A549 (cell line): ENCODE measurements around the gene ZNF304. TPM values are rescaled to one million over a fixed set of nuclear protein-coding genes. Genes with fewer than 3 reads are reported as not detected.

ENCODE experiments used
- ATAC-seq, 2 experiments: fragments of 200-7000 bp in 1 of 2; fragments of >200 bp in 1 of 2; cut with Nextera tagmentation in 1 of 2; cut with Tn5 transposase in 1 of 2; 3 replicates each; pipeline versions ENCODE4 v1.8.0 to v1.9.1; 2018 to 2020; ENCODE audit warnings: mild to moderate bottlenecking in 1 of 2, moderate library complexity in 1 of 2
- CTCF ChIA-PET: fragments of 300-600 bp; sonication (Branson Sonifier 250); formaldehyde crosslinking; extraction: SDS; loops from one replicate; lab custom pipeline; 2021; ENCODE audit warnings: antibody characterized with exemption, inconsistent platforms; lab: Yijun Ruan, JAX
- POLR2A ChIA-PET: fragments of 350-600 bp; formaldehyde crosslinking; extraction: SDS; loops from one replicate; lab custom pipeline; 2021; ENCODE audit warnings: antibody characterized with exemption, inconsistent platforms; lab: Yijun Ruan, JAX
- DNase-seq, 2 experiments: peaks; one replicate each; pipeline versions ENCODE4 v3.0.0 to v3.0.0-alpha.2; 2011 to 2016; ENCODE audit warnings: low read depth in 1 of 2, low spot score in 1 of 2
- FAIRE-seq: peaks from 2 replicates; lab custom pipeline; 2011; peaks lifted over from hg19 to GRCh38; lab: Jason Lieb, UNC
- H3K27ac ChIP-seq, 2 experiments: fragments of >200 bp; sonication (Bioruptor Twin); formaldehyde crosslinking; 3 replicates each; pipeline ENCODE4 v1.5.1; 2016 to 2017
- H3K4me1 ChIP-seq: fragments of >200 bp; sonication (Bioruptor Twin); formaldehyde crosslinking; 3 replicates; pipeline ENCODE4 v1.6.1; 2016
- H3K4me2 ChIP-seq: fragments of >200 bp; sonication (Bioruptor Twin); formaldehyde crosslinking; 3 replicates; pipeline ENCODE4 v1.6.1; 2016
- H3K4me3 ChIP-seq: fragments of >200 bp; sonication (Bioruptor Twin); formaldehyde crosslinking; 3 replicates; pipeline ENCODE4 v1.5.1; 2016
- H3K9me3 ChIP-seq: fragments of >200 bp; sonication (Bioruptor Twin); formaldehyde crosslinking; 3 replicates; pipeline ENCODE4 v1.6.1; 2016
- CBX8 ChIP-seq: fragments of 200-600 bp; sonication (generic); IDR thresholded peaks from 2 replicates; pipeline ENCODE4 v1.6.1; 2016
- CEBPB ChIP-seq, 2 experiments: fragments of >200 bp in 1 of 2; sonication (Bioruptor Twin) in 1 of 2; formaldehyde crosslinking in 1 of 2; IDR thresholded peaks; 2 replicates each; pipeline ENCODE4 v1.6.1; 2012 to 2016
- CHD2 ChIP-seq: fragments of 150-350 bp; IDR thresholded peaks from 2 replicates; pipeline ENCODE4 v1.6.1; 2014; ENCODE audit warnings: low read length; ENCODE audit not compliant: partially characterized antibody
- ESRRA ChIP-seq: fragments of 150-350 bp; IDR thresholded peaks from 2 replicates; pipeline ENCODE4 v1.6.1; 2014; ENCODE audit warnings: mild to moderate bottlenecking, low read length, borderline replicate concordance
- FOXS1 ChIP-seq: fragments of 250-450 bp; sonication (Bioruptor Pico); IDR thresholded peaks from 2 replicates; pipeline ENCODE4 v1.5.0; 2020; ENCODE audit warnings: mild to moderate bottlenecking, moderate library complexity
- GATA3 ChIP-seq: IDR thresholded peaks from 2 replicates; pipeline ENCODE4 v1.6.1; 2012; ENCODE audit warnings: borderline replicate concordance
- NPAS2 ChIP-seq: fragments of 250-450 bp; sonication (Bioruptor Pico); IDR thresholded peaks from 2 replicates; pipeline ENCODE4 v1.8.0; 2022; ENCODE audit warnings: mild to moderate bottlenecking, moderate library complexity, borderline replicate concordance
- NR3C1 ChIP-seq: fragments of >200 bp; sonication (Bioruptor Twin); formaldehyde crosslinking; IDR thresholded peaks from 3 replicates; pipeline ENCODE4 v1.6.1; 2017
- POLR2AphosphoS2 ChIP-seq: conservative IDR thresholded peaks from 2 replicates; pipeline ENCODE4 v1.6.1; 2012; ENCODE audit warnings: low read length, improper control_type of control experiment, inconsistent platforms
- RAD21 ChIP-seq, 2 experiments: fragments of >200 bp in 1 of 2; sonication (Bioruptor Twin) in 1 of 2; formaldehyde crosslinking in 1 of 2; IDR thresholded peaks in 1 of 2; conservative IDR thresholded peaks in 1 of 2; 2 replicates in 1 of 2; 3 replicates in 1 of 2; pipeline ENCODE4 v1.6.1; 2012 to 2018; ENCODE audit warnings: inconsistent platforms in 1 of 2
- RARB ChIP-seq: fragments of 250-450 bp; sonication (Bioruptor Pico); IDR thresholded peaks from 2 replicates; pipeline ENCODE4 v1.8.0; 2021; ENCODE audit warnings: mild to moderate bottlenecking, moderate library complexity
- TP53 ChIP-seq: fragments of 250-450 bp; sonication (Bioruptor Pico); IDR thresholded peaks from 2 replicates; pipeline ENCODE4 v1.5.0; 2021; ENCODE audit warnings: mild to moderate bottlenecking, moderate library complexity
- WGBS: methylation state at CpG from one replicate; pipeline ENCODE4 v1.1.6; 2017; ENCODE audit errors: missing lambda C conversion rate; 5-methylcytosine and 5-hydroxymethylcytosine counted together
- polyA plus RNA-seq, 4 experiments: library from polyadenylated mRNA; depleted of rRNA in 3 of 4; stranded (reverse); fragments of >200 nt; fragmentation: RNase III in 1 of 4; extraction: RNeasy Plus Mini Kit Qiagen cat#74134 plus additional on column Dnase treatment in 1 of 4; gene quantifications; 2 replicates in 3 of 4; 3 replicates in 1 of 4; pipeline ENCODE4 v1.2.3, GENCODE V29; 2011 to 2017
- TF ChIP-seq, protein P1 (sequence below): fragments of >200 bp; sonication (Bioruptor Twin); formaldehyde crosslinking; IDR thresholded peaks from 3 replicates; pipeline ENCODE4 v1.6.1; 2016
- TF ChIP-seq, protein P2 (sequence below): IDR thresholded peaks from 2 replicates; pipeline ENCODE4 v1.6.1; 2012
- TF ChIP-seq, protein P3 (sequence below): fragments of 250-450 bp; sonication (Bioruptor Pico); IDR thresholded peaks from 2 replicates; pipeline ENCODE4 v1.5.0; 2020; ENCODE audit warnings: low read depth, mild to moderate bottlenecking, moderate library complexity
- TF ChIP-seq, protein P4 (sequence below): fragments of 450-650 bp; IDR thresholded peaks from 2 replicates; pipeline ENCODE4 v1.6.1; 2014; ENCODE audit warnings: antibody characterized with exemption
- TF ChIP-seq, protein P5 (sequence below): fragments of 150-350 bp; IDR thresholded peaks from 2 replicates; pipeline ENCODE4 v1.6.1; 2014; ENCODE audit warnings: low read depth, mild to moderate bottlenecking, low read length

ZNF304 gene
- polyA plus RNA-seq, 2 of the 4 experiments (the other 2 are of a cell fraction) = 2.1 to 4.8 TPM

DNA sequence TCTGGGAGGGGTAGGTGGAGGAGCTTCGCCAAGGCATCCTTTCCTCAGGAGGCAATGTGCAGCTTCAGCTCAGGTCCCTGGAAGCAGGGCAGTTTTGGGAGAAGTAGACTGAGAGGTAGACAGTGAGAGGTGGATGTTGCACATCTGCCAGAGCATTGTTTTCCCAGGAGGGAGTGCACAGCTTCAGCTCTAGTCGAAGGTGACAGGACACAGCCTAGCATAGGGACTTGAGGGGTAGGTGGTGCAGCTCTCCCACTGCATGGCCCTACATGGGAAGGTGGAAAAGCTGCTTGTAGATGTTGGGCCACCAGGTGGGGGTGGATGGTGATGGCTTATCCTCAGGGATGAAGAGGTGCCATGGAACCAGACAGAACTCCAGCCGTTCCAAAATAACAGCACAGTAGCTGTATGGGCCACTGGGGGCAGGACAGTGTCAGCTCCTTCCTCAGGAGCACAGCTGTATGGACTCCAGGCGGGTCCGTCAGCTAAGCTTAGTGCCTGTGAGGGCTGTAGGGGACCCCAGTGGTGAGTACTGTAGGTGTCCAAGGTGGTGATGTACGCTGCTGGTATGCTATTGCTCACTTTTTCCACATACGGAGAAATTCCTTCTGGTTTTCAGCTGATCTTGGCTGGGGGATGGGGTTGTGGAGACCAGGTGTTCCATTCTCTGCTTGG is 48.2 kb upstream of the ZNF304 start:
- ChIA-PET CTCF (interaction anchor here (0.5 to 1.1 kb wide), 2 partner anchors 29 to 275 kb away, joined by 3 read pairs; no protein-coding TSS in a partner anchor), POLR2A (no interaction called here)
- peaks cover 92% of the 10 kb centered on the region for H3K9me3 ChIP-seq
- ATAC-seq = peak; percentile 37 to 64; a peak in 4 of 6 replicates
- no peak overlapping the region for H3K4me2 ChIP-seq
- H3K27ac ChIP-seq = no peak overlapping the region
- no peak for FAIRE-seq
- no peak for DNase-seq
- whole genome bisulfite sequencing = 86% methylated on average over 7 of the region's 7 CpGs
- H3K4me1 ChIP-seq = no peaks in the 10 kb centered on the region
- TF ChIP-seq TP53 (CRISPR knock-in tag) (no peak), CEBPB (IDR thresholded peaks at IDR 0.05) (no peak), NR3C1 (no peak), NPAS2 (CRISPR knock-in tag) (no peak), GATA3 (no peak), RAD21 (conservative IDR thresholded peaks at IDR 0.05 in 1 of 2, IDR thresholded peaks at IDR 0.05 in 1 of 2) (no peak)
- TF ChIP-seq, protein P1, sequence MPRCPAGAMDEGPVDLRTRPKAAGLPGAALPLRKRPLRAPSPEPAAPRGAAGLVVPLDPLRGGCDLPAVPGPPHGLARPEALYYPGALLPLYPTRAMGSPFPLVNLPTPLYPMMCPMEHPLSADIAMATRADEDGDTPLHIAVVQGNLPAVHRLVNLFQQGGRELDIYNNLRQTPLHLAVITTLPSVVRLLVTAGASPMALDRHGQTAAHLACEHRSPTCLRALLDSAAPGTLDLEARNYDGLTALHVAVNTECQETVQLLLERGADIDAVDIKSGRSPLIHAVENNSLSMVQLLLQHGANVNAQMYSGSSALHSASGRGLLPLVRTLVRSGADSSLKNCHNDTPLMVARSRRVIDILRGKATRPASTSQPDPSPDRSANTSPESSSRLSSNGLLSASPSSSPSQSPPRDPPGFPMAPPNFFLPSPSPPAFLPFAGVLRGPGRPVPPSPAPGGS = no peak
- TF ChIP-seq, protein P2, sequence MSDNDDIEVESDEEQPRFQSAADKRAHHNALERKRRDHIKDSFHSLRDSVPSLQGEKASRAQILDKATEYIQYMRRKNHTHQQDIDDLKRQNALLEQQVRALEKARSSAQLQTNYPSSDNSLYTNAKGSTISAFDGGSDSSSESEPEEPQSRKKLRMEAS = no peak
- TF ChIP-seq, protein P3, sequence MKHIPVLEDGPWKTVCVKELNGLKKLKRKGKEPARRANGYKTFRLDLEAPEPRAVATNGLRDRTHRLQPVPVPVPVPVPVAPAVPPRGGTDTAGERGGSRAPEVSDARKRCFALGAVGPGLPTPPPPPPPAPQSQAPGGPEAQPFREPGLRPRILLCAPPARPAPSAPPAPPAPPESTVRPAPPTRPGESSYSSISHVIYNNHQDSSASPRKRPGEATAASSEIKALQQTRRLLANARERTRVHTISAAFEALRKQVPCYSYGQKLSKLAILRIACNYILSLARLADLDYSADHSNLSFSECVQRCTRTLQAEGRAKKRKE (CRISPR knock-in tag) = no peak
- H3K4me3 ChIP-seq = no peak overlapping the region

DNA sequence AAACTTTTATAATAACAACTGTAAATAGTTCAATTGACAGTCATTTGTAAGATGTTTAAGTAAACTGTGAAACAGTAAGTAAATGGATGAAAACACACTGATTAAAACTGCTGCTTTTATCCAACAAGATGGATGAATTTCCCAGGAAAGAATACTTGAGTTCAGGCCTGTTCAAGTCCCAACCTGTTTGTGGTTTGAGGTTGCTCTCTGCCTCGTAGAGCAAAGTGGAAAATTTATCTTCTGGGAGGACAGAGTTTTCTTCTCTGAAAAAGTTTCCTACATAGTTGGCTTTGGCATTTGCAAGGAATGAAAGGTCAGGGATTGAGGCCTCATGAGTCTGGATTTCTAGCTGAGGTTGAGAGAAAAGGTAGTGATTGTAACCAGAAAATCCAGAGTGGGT is 46.0 kb upstream of the ZNF304 start:
- Histone ChIP-seq H3K4me3 (no peak overlapping the region), H3K9me3 (peaks cover 92% of the 10 kb centered on the region), H3K4me2 (no peak overlapping the region), H3K4me1 (no peaks in the 10 kb centered on the region), H3K27ac (no peak overlapping the region)
- no peak for ATAC-seq
- TF ChIP-seq, protein P4, sequence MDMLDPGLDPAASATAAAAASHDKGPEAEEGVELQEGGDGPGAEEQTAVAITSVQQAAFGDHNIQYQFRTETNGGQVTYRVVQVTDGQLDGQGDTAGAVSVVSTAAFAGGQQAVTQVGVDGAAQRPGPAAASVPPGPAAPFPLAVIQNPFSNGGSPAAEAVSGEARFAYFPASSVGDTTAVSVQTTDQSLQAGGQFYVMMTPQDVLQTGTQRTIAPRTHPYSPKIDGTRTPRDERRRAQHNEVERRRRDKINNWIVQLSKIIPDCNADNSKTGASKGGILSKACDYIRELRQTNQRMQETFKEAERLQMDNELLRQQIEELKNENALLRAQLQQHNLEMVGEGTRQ = no peak
- TF ChIP-seq POLR2AphosphoS2 (no peak), RARB (CRISPR knock-in tag) (no peak), ESRRA (no peak), CBX8 (no peak)
- TF ChIP-seq, protein P5, sequence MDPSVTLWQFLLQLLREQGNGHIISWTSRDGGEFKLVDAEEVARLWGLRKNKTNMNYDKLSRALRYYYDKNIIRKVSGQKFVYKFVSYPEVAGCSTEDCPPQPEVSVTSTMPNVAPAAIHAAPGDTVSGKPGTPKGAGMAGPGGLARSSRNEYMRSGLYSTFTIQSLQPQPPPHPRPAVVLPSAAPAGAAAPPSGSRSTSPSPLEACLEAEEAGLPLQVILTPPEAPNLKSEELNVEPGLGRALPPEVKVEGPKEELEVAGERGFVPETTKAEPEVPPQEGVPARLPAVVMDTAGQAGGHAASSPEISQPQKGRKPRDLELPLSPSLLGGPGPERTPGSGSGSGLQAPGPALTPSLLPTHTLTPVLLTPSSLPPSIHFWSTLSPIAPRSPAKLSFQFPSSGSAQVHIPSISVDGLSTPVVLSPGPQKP = no peak
- no peak for FAIRE-seq
- WGBS = 45% methylated on average over 1 of the region's 1 CpG
- DNase-seq = no peak
- ChIA-PET CTCF (interaction anchor here (0.7 kb wide), 1 partner anchor 524 kb away, joined by 3 read pairs; no protein-coding TSS in a partner anchor), POLR2A (no interaction called here)

DNA sequence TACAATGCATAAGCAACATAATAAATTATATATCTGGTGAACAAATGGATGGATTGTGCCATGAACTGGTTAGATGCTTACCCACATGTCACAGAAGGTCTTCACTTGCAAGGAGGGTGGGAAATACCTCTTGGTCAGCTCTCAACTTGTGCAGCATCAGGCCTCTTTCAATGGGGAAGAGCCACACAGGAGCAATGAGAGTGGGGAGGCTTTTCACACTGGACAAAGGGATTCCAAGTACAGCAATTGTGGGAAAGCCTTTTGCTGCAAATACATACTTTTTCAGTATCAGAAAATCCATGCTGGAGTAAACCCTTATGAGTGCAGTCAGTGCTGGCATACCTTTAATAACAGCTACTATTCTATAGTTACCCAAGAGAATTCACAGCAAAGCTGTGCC is 42.6 kb upstream of the ZNF304 start:
- ATAC-seq = peak; percentile 26 to 48; a peak in 3 of 6 replicates

More for the DNA sequence above, 42.6 kb upstream of the ZNF304 start:
- FAIRE-seq (no peak), DNase-seq (no peak)
- ChIA-PET CTCF (no interaction called here), POLR2A (no interaction called here)
- Histone ChIP-seq H3K4me1 (no peaks in the 10 kb centered on the region), H3K27ac (no peak overlapping the region), H3K4me3 (no peak overlapping the region), H3K9me3 (peaks cover 88% of the 10 kb centered on the region), H3K4me2 (no peak overlapping the region)
- TF ChIP-seq CHD2 (no peak), FOXS1 (no peak), CBX8 (no peak), RAD21 (conservative IDR thresholded peaks at IDR 0.05 in 1 of 2, IDR thresholded peaks at IDR 0.05 in 1 of 2) (no peak), ESRRA (no peak)
